ENCODE data around the gene HERPUD1.

- TF ChIP-seq CTCF (IDR thresholded peaks at IDR 0.05) (peak in 1 of 5 experiments; percentile 15), EP300 (IDR thresholded peaks at IDR 0.05) (peak; percentile 13 to 95)
Observed at GRCh38 chr16:56932721-56933619, 1.0 kb downstream of the HERPUD1 start.
